HG02588 (cell line): ENCODE data around the gene LRBA.
"Not testable (repeated sequence)": the region's sequence is repeated elsewhere in the genome, so short reads cannot be mapped to it uniquely, and the experiment has no call there.

Experiments used
- ATAC-seq: cut with Tn5 transposase; IDR thresholded peaks from one replicate; pipeline ENCODE4 v1.9.1; 2021; ENCODE audit warnings: mild to moderate bottlenecking, moderate library complexity; ENCODE audit not compliant: unreplicated experiment

The LRBA gene

DNA sequence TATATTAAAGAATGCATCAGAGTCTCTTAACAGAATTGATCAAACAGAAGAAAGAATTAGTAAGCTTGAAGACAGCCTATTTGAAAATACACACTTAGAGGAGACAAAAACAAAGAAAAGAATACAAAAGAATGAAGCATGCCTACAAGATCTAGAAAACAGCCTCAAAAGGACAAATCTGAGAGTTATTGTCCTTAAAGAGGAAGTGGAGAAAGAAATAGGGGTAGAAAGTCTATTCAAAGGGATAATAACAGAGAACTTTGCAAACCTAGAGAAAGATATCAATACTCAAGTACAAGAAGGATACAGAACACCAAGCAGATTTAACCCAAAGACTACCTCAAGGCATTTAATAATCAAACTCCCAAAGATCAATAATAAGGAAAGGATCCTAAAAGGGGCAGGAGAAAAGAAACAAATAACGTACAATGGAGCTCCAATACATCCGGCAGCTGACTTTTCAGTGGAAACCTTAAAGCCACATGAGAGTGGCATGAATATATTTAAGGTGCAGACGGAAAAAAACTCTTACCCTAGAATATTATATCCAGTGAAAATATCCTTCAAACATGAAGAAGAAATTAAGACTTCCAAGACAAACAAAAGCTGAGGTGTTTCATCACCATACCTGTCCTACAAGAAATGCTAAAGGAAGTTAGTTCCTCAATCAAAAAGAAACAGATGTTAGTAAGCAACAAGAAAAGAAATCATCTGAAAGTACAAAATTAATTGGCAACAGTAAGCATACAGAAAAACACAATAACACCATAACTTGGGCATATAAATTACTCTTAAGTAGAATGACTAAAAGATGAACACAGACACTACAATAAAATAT lies 36.1 kb downstream of the LRBA start:
- ATAC-seq: no peak

DNA sequence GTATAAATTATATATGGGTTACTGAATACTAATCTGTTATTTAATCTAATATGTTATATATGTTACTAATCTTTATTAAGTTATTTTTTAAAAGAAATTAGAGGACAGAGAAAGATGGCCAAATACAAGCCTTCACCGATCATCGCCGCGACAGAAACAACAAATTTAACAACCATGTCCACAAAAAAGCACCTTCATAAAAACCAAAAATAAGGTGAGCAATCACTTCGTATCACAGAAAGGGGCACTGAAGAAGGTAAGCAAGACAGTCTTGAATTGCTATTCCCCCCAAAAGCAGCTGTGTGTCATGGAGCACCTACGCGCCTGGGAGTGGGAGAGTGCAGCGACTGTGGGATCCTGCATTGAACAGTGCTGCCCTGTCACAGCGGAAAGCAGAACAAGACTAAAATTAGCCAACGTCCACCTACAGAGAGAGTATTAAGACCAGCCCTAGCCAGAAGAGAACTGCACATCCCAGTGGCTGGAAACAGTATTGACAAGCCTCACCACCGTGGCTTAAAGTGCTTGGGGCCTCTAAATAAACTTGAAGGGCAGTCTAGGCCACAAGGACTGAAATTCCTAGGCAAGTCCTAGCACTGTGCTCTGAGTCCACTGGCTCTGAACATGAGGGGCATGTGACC lies 38.5 kb downstream of the LRBA start:
- ATAC-seq: no peak

DNA sequence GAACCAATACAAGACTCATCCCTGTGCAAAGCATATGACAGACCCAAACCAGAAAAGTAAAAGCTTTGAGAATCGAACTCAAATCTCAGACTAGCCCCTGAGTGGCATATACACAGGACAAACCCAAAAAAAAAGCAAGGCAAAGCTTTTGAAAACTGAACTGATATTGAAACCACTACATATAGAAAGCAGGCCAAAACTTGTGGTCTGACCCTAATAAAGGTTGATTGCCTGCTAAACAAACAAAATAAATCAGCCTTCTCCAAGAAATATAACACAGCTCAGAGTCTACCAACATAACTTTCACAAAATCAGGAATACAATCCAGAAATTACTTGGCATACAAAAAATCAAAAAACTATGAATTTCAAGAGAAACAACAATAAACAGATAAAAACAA lies 40.3 kb downstream of the LRBA start:
- peak; percentile 68 for ATAC-seq

DNA sequence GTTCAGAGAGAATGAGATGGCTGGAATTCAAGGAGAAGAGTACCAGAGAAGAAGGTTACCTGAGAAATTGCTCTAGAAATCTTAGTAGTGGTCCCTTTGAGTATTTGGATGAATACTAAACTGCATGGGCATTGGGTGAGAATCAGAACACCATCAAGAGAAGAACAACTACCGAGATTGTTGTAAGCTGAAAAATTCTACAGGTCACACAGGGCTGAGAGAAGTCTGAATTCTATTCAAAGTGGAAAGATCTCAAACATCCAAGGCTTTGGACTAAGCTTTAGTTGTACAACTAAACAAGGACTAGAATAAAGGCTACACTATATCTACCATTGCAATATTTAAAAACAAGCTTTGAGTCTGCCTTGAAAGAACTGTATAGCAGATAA lies 40.8 kb downstream of the LRBA start:
- no peak for ATAC-seq

DNA sequence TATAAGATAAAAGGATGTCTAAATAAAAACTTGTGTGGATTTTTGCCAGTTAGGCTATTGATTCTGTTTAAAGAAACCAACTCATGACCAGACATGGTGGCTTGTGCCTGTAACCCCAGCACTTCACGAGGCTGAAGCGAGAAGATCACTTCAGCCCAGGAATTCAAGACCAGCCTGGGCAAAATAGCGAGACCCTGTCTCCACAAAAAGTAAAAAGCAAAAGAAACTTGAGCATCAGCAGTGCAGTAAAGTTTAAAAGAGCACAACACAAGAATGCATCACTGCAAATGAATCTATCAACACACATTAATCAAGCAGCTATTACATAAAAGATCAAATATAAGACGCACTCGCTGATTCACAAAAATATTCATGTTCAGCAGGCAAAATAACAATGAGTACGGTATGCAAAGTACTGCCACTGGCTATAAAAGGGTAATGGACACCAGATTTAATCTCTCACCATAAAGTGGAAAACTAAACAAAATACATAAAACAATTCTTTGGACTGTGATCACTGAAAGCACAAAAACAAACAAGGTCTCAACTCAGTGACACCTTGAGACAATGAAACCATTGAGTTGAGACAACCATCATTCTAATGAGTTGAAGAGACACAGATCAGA lies 41.3 kb downstream of the LRBA start:
- ATAC-seq: no peak

DNA sequence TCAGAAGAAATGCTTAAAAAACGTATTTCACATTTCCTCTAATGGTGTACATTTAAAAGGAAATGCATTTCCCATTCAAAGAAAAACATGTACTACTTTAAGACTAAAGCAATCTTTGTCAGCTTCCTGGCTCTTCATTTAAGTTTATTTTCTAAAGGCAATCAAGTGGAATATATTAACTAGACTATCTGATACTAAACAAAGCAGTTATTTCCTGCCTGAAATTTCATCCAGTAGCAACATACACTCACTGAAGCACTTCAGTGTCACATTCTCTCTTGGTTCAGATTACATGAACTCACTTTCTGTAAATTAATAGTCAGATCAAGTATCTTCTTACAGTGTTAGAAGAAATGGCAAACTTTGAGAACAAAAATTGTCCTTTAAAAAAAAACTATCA lies 42.5 kb downstream of the LRBA start:
- no peak for ATAC-seq

DNA sequence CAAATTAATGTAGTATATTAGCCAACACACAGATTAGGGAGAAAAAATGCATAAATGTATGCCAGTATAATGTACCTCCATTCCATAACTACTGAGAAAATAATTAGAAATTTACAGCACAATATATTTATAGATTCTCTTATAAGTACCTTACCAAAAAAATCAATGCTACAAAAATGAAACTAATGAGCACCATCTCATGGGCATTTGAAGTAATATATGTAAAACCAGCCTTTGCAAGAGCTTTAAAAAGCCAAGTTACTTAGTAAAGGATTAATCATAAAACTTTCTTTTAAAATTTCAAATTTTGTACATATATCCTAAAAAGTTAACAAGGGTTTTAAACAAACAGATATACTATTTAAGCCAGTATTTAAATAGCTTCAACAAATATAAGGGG lies 43.2 kb downstream of the LRBA start:
- ATAC-seq: no peak

DNA sequence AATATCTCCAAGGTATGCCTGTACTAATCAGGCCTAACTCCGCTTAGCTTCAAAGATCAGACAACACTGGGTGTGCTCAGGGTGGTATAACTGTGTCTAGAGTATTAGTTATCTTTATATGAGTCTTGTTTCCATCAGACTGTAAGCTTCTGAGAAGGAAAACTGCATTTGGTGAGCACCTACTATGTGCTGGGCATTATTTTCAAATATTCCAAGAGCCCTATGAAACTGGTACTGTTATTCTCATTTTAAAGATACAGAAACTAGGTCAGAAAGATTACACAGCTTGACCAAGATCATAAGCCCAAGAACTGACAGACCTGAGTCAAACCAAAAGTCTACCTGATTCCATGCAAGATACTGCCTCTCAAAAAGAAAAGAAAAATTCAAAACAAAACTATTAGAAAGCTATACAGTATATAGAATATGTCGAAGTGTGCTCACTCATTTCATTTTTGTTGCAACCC lies 44.4 kb downstream of the LRBA start:
- peak; percentile 74 for ATAC-seq

DNA sequence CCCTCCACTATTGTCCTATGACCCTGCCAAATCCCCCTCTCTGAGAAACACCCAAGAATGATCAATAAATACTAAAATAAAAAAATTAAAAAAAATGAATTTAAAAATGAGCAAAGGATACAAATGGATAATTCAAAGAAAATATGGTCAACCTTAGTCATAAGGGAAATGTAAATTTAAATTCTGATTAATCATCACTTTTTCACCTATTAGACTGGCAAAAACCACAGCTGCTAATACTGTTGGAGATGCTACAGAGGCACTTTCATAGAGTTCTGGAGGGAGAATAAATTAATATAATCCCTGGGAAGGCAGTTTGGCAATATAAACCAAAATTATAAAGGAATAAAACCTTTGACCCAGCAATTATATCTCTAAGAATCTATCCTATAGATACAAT lies 50.3 kb downstream of the LRBA start:
- no peak for ATAC-seq

DNA sequence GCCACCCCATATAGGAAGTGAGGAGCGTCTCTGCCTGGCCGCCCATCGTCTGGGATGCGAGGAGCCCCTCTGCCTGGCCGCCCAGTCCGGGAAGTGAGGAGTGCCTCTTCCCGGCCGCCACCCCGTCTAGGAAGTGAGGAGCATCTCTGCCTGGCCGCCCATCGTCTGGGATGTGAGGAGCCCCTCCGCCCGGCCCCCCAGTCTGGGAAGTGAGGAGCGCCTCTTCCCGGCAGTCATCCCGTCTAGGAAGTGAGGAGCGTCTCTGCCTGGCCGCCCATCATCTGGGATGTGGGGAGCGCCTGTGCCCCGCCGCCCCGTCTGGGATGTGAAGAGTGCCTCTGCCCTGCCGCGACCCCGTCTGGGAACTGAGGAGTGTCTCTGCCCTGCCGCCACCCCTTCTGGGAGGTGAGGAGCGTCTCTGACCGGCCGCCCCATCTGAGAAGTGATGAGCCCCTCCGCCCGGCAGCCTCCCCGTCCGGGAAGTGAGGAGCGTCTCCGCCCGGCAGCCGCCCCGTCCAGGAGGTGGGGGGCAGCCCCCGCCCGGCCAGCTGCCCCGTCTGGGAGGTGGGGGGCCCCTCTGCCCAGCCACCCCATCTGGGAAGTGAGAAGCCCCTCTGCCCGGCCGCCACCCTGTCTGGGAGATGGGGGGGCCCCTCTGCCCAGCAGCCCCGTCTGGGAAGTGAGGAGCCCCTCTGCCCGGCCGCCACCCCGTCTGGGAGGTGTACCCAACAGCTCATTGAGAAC lies 51.3 kb downstream of the LRBA start:
- not testable (repeated sequence) for ATAC-seq

DNA sequence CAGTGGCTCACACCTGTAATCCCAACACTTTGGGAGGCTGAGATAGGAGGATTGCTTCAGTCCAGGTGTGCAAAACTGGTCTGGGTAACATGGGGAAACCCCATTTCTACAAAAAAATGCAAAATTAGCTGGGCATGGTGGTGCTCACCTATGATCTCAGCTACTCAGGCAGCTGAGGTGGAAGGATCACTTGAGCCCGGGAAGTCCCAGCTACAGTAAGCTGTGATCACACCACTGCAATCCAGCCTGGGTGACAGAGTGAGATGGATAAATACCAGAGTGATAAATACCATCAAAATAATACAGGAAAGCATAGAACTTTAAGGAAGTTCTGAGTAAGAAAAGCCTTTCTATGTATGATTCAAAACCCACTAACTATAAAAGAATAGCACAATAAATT lies 52.8 kb downstream of the LRBA start:
- ATAC-seq: no peak

DNA sequence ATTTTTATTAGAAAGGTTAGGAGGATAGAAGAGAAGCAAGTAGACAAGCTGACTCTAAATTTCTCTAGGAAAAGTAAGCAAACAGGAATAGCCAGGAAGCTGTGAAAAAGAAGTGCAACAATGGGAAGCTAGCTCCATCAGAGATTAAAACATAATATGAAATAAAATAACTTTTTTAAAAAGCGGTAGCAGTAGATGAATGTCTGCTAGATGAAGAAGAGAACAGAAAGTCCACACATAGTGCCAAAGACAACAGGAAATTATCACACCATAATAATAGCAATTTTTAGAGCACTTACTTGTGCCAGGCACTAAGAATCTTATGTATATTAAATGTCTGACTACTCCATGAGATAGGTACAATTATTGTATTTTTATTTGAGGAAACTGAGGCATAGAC lies 53.5 kb downstream of the LRBA start:
- no peak for ATAC-seq

DNA sequence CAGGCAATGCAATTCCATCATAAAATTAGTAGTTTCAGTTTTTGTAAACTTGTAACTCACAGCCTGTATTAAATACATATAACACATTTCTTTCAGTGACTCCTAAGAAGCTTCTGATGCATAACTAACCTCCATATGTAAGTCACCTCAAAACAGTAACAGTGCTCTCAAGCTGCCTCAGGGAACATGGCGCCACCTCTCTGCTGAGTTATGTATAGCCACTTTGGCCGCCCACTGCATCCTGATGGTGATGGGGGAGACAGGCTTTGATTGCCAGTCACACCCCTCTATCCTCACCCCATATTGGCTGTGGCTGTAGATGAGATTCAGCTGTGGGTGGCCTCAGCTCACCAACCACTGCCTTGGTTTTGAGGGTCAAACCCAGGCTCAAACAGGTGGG lies 54.3 kb downstream of the LRBA start:
- no peak for ATAC-seq

DNA sequence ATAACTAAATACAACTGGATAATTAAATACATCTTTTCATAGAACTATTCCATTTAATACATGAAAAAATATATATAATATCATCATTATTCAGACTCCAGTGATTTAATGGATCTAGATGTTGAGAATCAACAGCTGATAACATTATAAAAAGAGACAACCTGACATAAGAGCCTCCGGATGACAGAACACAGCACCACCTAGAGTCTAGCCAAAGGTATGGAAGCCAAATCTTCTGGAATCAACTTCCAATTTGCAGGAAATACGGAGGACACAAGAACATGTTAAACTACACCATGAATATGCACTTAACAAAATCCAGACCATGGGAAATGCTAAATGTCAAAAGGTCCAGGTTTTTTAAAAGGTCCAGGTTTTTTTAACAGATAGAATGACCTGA lies 55.0 kb downstream of the LRBA start:
- no peak for ATAC-seq

DNA sequence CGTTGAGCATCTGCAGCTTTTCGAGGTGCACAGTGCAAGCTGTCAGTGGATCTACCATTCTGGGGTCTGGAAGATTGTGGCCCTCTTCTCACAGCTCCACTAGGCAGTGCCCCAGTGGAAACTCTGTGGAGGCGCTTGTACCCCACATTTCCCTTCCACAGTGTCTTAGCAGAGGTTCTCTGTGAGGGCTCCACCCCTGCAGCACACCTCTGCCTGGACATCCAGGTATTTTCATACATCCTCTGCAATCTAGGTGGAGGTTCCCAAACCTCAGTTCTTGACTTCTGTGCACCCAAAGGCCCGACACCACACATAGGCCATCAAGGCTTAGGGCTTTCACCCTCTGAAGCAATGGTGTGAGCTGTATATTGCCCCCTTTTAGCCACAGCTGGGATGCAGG lies 57.1 kb downstream of the LRBA start:
- not testable (repeated sequence) for ATAC-seq

DNA sequence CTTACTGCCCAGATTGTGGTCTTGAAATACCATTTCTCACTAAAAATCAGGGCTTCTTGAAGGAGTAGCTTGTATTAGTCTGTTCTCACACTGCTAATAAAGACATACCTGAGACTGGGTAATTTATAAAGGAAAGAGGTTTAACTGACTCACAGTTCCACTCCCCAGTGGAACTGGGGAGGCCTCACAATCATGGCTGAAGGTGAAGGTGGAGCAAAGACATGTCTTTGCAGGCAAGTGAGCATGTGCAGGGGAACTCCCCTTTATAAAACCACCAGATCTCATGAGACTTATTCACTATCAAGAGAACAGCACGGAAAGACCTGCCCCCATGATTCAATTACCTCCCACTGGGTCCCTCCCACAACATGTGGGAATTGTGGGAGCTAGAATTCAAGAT lies 58.0 kb downstream of the LRBA start:
- not testable (repeated sequence) for ATAC-seq

DNA sequence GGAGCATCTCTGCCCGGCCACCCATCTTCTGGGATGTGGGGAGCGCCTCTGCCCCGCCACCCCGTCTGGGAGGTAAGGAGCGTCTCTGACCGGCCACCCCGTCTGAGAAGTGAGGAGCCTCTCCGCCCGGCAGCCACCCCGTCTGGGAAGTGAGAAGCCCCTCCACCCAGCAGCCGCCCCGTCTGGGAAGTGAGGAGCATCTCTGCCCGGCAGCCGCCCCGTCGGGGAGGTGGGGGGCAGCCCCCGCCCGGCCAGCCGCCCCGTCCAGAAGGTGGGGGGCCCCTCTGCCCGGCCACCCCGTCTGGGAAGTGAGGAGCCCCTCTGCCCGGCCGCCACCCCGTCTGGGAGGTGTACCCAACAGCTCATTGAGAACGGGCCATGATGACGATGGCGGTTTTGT lies 61.2 kb downstream of the LRBA start:
- not testable (repeated sequence) for ATAC-seq

DNA sequence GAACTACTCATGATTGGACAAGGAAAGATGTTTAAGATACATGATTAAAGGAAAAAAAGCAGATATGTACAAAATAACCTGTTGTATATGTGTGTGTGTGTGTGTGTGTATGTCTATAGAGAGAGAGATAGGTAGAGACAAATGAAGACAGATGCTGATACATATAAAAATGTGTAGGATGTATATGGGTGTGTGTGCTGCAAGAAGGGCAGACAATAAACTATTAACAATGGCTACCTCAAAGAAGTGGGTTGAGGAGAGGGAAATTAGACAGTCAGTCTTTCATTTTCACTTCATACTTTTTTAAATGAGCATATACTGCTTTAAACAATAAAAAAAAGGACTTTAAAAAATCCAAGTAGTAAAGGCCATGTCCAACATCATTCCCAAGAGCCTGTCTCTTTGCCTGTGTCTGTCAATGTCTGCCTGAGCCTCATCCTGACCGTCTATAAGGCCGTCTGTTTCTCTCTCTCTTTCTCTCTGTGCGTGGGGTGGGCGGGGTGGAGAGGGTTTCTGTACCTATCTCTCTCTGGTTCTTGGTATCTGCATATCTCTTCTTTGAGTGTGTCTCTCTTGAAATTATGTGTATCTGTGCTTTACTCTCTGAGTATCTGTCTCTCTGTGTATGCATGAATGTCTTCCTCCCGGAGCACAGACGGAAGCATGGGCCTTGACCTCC lies 62.8 kb downstream of the LRBA start:
- no peak for ATAC-seq

DNA sequence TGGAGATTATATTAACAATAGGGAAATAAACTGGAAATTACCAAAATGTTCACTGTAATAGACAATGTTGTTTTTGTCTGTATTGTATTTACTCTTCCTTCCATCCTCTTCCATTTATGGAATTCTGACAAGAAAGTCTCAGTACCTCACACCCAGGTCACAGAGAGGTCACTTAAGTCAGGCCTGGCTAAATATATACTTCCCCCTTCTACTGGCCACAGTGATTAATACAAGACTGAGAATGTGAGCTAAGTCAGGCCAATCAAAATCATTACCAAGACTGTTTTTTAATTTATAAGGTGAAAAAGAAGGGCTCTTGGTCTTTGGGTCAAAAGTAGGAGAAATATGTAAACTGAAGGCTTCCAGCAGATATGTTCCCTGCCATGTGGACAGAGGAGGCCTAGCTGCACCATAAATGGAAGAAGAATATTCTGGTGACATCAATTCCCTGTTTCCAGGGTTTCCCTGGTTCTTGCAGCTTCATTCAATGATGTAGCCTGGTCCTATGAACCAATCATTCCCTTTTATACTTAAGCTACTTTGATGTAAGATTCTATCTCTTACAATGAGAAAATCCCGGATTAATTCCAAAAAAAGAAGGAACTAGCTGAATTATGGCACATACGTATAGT lies 64.3 kb downstream of the LRBA start:
- peak; percentile 67 for ATAC-seq

DNA sequence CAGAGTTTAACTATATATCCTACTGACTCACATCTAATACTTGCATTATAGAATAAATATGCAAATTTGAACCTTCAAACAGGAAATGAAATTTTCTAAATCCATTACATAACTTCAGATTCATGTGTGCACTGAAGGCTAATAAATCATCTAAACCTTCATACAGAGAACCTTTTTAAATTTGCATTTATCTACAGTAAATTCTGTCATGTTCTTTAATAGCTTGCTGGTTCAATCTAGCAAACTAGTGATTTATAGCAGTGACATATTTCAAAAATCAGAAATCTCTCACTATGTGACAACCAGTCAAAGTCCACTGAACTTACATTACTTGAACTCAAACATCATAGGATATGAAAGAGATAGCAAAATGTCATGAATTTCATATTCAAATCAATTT lies 65.1 kb downstream of the LRBA start:
- ATAC-seq: no peak
